ENCODE measurements around the gene GADD45GIP1. TPM values are rescaled to one million over a fixed set of nuclear protein-coding genes. Genes with fewer than 3 reads are reported as not detected.
"Not testable (repeated sequence)": the region's sequence is repeated elsewhere in the genome, so short reads cannot be mapped to it uniquely, and the experiment has no call there.

Gene GADD45GIP1
- total RNA-seq, 2 donors from 2014 or later: 29.9 to 58.7 TPM

GRCh38 chr19:12959481-12959880 is 2.5 kb upstream of the GADD45GIP1 start:
- H3K4me3 ChIP-seq: no peak overlapping the region
- H3K36me3 ChIP-seq: peaks cover 0 to 3% of the 10 kb centered on the region in 2 donors
- H3K9me3 ChIP-seq: no peaks in the 10 kb centered on the region
- no peaks in the 10 kb centered on the region for H3K27me3 ChIP-seq (replicated peaks; ENCODE audit: insufficient read depth)
- H3K27ac ChIP-seq: no peak overlapping the region
- peaks cover 5% of the 10 kb centered on the region for H3K4me1 ChIP-seq (replicated peaks)
- intact Hi-C loops (cut with DNase I): no loop called here
- no peak for DNase-seq (ENCODE audit: low spot score)
- 72% methylated on average over 6 of the region's 6 CpGs for WGBS
- no peak for TF ChIP-seq POLR2AphosphoS5 (IDR thresholded peaks at IDR 0.05)

- Histone ChIP-seq H3K36me3 (peaks cover 0 to 15% of the 10 kb centered on the region in 2 donors), H3K27ac (peak overlapping the region; percentile 86 to 95), H3K4me3 (peak overlapping the region; percentile 70 to 97)
- H3K27me3 ChIP-seq (replicated peaks; ENCODE audit: insufficient read depth); DNase-seq (ENCODE audit: low spot score); intact Hi-C loops (cut with DNase I); H3K9me3 ChIP-seq; H3K4me1 ChIP-seq (replicated peaks): not testable (repeated sequence)
- WGBS: 41% methylated on average over 31 of the region's 31 CpGs
Observed at GRCh38 chr19:12957389-12957952, 448 bp upstream of the GADD45GIP1 start.

- no peak for DNase-seq (ENCODE audit: low spot score)
Observed at GRCh38 chr19:12955996-12956395, 1.0 kb downstream of the GADD45GIP1 start.

GRCh38 chr19:12955575-12955974 is 1.4 kb downstream of the GADD45GIP1 start:
- H3K4me3 ChIP-seq; H3K4me1 ChIP-seq (replicated peaks); intact Hi-C loops (cut with DNase I); DNase-seq (ENCODE audit: low spot score); H3K27me3 ChIP-seq (replicated peaks; ENCODE audit: insufficient read depth); H3K9me3 ChIP-seq: not testable (repeated sequence)
- peak overlapping the region in 1 of 2 donors; percentile 95 for H3K27ac ChIP-seq
- peaks cover 0 to 15% of the 10 kb centered on the region in 2 donors for H3K36me3 ChIP-seq
- 90% methylated on average over 9 of the region's 9 CpGs for WGBS

More at GRCh38 chr19:12955996-12956395, 1.0 kb downstream of the GADD45GIP1 start:
- Histone ChIP-seq H3K27me3 (replicated peaks; ENCODE audit: insufficient read depth) (no peaks in the 10 kb centered on the region), H3K4me1 (replicated peaks) (peaks cover 6% of the 10 kb centered on the region), H3K27ac (peak overlapping the region; percentile 86 to 95), H3K36me3 (peaks cover 0 to 15% of the 10 kb centered on the region in 2 donors), H3K9me3 (no peaks in the 10 kb centered on the region), H3K4me3 (peak overlapping the region; percentile 70 to 97)
- TF ChIP-seq POLR2A (IDR thresholded peaks at IDR 0.05): no peak
- TF ChIP-seq CTCF (IDR thresholded peaks at IDR 0.05): no peak
- no peak for TF ChIP-seq POLR2AphosphoS5 (IDR thresholded peaks at IDR 0.05)
- WGBS: 56% methylated on average over 12 of the region's 12 CpGs
- intact Hi-C loops (cut with DNase I): no loop called here

GRCh38 chr19:12954612-12954962 is 2.4 kb downstream of the GADD45GIP1 start:
- no peak overlapping the region for H3K4me3 ChIP-seq
- no peak for TF ChIP-seq CTCF (IDR thresholded peaks at IDR 0.05)
- TF ChIP-seq POLR2AphosphoS5 (IDR thresholded peaks at IDR 0.05): no peak
- no peak for TF ChIP-seq POLR2A (IDR thresholded peaks at IDR 0.05)
- H3K9me3 ChIP-seq: no peaks in the 10 kb centered on the region
- 25% methylated on average over 1 of the region's 1 CpG for WGBS
- no peak for DNase-seq (ENCODE audit: low spot score)
- H3K27ac ChIP-seq: no peak overlapping the region
- intact Hi-C loops (cut with DNase I): no loop called here
- peaks cover 0 to 16% of the 10 kb centered on the region in 2 donors for H3K36me3 ChIP-seq
- peaks cover 6% of the 10 kb centered on the region for H3K4me1 ChIP-seq (replicated peaks)
- H3K27me3 ChIP-seq (replicated peaks; ENCODE audit: insufficient read depth): no peaks in the 10 kb centered on the region

GRCh38 chr19:12953799-12954611 is 3.0 kb downstream of the GADD45GIP1 start:
- intact Hi-C loops (cut with DNase I): no loop called here
- Histone ChIP-seq H3K4me3 (no peak overlapping the region), H3K4me1 (replicated peaks) (peaks cover 6% of the 10 kb centered on the region), H3K36me3 (peaks cover 5 to 22% of the 10 kb centered on the region in 2 donors), H3K27me3 (replicated peaks; ENCODE audit: insufficient read depth) (no peaks in the 10 kb centered on the region), H3K9me3 (no peaks in the 10 kb centered on the region), H3K27ac (no peak overlapping the region)
- 52% methylated on average over 12 of the region's 12 CpGs for WGBS
- TF ChIP-seq POLR2AphosphoS5 (IDR thresholded peaks at IDR 0.05) (no peak), POLR2A (IDR thresholded peaks at IDR 0.05) (no peak), CTCF (IDR thresholded peaks at IDR 0.05) (no peak)
- no peak for DNase-seq (ENCODE audit: low spot score)
